ENCODE data around the gene PTPRN.
"Not testable (repeated sequence)": the region's sequence is repeated elsewhere in the genome, so short reads cannot be mapped to it uniquely, and the experiment has no call there.

Gene PTPRN

DNA sequence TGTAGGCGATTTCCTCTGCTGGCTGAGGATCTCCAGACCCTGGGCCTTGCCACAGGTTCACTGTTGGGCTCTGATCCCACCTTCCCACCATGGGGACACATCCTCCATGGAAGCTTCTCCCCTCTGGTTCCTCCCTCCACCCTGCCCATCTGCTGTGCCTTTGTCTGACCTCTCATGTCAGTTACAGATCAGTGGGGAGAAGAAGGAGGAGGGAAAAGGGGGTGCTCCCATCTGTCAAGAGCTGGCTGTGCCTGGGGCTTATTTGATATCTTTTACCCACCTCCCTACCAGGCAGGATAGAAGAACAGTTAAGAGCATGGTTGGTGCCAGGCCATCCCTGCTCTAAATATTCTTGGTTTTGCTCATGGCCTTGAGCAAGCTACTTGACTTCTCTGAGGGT is 42.3 kb downstream of the PTPRN start:
- no peak for DNase-seq

- no peak for DNase-seq
Measured at GRCh38 chr2:219266232-219266631, 43.0 kb downstream of the PTPRN start.

- DNase-seq = no peak
Measured at GRCh38 chr2:219261024-219261855, 48.0 kb downstream of the PTPRN start.

DNA sequence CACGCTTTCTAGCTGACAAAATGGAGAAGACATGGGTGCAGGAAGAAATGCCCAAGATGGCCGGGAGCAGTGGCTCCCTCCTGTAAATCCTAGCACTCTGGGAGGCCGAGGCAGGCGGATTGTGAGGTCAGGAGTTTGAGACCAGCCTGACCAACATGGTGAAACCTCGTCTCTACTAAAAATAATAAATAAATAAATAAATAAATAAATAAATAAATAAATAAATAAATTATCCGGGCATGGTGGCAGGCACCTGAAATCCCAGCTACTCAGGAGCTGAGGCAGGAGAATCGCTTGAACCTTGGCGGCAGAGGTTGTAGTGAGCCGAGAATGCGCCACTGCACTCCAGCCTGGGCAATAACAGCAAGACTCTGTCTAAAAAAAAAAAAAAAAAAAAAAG is 50.3 kb downstream of the PTPRN start:
- not testable (repeated sequence) for DNase-seq

DNA sequence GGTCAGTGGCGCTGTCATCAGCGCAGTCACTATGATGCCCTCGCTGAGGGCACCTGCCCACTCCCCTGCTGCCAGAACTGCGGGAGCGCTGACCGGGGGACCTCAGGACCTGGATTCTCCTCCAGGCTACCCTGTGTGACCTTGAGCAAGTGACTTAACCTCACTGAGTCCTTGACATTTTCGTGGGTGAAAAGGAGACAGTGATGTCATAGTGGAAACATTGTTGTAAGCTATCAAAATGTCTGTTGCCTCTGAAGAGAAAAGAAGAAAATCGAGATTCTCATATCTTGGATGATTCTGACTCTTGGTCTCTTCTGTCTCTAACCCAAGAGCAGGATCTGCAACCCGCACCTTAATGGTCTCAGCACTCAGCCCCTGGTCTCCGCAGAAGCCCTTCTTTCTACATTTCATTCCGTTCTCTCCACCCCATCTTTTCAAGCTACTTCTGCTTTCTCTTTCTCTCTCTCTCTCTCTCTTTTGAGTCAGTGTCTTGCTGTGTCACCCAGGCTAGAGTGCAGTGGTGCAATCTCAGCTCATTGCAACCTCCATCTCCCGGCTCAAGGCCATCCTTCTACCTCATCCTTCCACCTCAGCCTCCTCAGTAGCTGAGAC is 54.5 kb downstream of the PTPRN start:
- no peak for DNase-seq

- DNase-seq = peak; percentile 69
Measured at GRCh38 chr2:219253753-219254589, 55.2 kb downstream of the PTPRN start, which contains the start of gene TUBA4A. Gene TUBA4A (minus strand): TSS chr2:219253918. CDS start chr2:219253858, 60 bp downstream.

DNA sequence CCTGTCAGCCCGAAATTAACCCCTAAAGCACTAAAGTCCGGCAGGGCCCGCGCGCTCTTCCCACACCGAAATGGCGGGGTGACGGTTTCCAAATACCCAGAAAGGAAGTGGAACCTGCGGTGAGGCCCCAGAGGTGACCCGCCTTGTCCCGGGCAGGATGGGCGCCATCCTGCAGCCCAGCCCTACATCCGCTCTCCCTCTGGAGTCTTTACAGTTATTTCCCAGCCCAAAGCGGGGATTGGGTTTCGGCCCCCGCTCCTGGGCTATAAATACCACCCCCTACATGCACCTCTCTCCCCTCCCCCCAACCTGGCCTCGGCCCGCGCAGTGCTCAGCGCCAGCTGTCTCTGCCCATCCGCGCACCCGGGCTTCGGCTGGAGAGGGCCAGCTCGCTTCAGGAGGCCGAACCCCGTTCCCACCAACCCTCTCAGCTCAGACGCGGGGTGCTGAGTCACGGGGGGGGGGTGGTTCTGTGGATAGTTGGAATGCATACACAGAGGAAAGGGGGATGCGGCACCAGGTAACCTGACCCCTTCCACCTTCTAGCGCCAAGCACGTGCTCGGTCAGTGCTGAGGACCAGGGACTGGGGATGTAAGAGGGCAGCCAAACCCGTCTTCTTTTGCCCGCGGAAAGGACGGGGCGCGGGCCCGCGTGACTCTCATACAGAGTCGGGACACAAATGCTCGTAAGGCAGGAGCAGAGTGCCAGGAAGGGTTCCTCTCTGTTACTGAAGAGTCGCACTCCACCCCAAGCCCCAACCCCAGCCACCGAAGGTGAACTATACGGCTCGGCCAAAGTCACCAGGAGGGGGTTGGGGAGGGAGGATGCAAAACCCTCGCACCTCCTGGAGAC is 56.1 kb downstream of the PTPRN start, which contains the start of gene TUBA4B:
Gene TUBA4B, plus strand, starts transcription at position 344 of the 853 bp plus-strand sequence. Its CDS starts 165 bp downstream, at position 509.
- DNase-seq = peak; percentile 48

DNA sequence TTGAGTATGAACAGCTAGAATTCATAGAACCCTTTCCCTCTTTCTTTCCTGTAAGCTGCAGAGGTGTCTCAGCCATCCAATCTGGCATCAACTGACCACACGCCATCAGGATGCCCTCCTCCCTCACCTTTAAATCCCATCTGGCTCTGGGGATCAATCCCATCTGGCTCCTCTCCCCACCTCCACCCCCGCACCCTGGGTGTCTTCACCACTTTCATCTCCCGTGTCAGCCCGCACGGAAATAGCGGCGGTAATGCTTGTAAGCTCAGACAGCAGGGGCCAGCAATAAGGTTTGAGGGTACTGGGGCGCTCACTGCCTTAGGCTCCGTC is 56.7 kb downstream of the PTPRN start:
- DNase-seq = no peak

DNA sequence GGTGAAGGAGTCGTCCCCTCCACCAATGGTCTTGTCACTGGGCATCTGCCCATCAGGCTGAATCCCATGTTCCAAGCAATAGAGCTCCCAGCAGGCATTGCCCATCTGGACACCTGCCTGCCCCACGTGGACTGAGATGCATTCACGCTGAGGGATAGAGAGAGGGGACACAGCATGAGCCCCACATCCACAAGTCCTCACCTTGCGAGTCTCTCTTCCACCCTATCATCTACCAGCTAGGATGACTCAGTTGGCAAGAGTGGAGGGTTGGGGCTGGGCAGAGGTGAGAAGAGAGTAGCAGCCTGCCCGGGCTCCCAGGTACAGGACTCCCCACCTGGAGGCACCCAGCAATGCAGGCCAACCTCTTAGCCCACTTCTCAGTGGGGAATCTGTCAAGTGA is 57.1 kb downstream of the PTPRN start:
- no peak for DNase-seq

- no peak for DNase-seq
Measured at GRCh38 chr2:219251656-219252055, 57.5 kb downstream of the PTPRN start.

- DNase-seq = no peak
Measured at GRCh38 chr2:219250049-219250781, 59.0 kb downstream of the PTPRN start.

DNA sequence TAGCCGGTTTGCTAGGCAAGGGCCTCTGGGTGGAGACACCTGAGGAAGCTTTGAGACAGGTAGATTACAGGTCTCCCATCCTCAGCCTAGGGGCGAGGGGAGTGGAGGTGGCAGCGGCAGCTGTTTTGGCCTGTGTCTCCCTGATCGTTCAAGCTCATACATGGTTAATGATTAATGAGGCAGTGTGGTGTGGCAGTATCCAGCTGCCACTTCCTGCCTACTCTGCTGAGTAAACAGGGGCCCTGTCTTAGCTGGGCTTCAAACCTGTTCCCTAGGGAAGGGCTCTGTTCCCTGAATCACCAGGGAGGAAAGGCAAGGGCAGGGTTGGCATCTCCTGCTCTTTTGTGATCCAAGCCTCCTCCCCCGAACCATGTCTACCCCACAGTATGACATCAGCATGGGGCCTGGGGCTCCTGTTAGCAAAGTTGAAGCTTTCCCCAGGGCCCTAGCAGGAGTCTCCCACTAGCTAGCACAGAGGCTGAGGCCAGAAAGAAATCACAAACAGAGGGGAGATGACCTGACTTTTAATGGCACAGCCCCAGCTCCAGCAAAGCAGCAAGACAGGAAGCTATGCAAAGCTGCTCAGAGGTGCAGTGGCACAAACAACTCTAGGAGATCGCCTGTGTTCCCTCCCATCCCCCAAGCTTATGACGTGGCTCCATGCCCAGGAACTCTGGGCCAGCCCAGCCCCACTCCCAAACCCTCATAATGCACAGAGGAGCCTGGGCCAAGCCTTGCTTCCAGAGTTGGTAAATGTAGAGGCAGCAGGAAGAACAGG is 59.8 kb downstream of the PTPRN start:
- DNase-seq = peak; percentile 92

GRCh38 chr2:219248845-219249202 is 60.4 kb downstream of the PTPRN start:
- no peak for DNase-seq

GRCh38 chr2:219247678-219248642 is 61.2 kb downstream of the PTPRN start:
- no peak for DNase-seq

DNA sequence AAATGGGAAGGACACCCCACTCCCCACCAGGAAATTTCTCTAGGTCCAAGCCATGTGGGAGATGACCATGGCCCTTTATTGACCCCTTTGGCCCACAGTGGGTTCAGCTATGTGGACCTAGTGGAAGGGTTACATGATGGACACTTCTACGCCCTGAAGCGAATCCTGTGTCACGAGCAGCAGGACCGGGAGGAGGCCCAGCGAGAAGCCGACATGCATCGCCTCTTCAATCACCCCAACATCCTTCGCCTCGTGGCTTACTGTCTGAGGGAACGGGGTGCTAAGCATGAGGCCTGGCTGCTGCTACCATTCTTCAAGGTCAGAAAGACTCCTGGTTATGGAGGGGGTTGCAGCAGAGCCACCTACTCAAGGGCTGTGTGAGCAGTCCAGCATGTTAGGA is 62.6 kb downstream of the PTPRN start:
- no peak for DNase-seq

DNA sequence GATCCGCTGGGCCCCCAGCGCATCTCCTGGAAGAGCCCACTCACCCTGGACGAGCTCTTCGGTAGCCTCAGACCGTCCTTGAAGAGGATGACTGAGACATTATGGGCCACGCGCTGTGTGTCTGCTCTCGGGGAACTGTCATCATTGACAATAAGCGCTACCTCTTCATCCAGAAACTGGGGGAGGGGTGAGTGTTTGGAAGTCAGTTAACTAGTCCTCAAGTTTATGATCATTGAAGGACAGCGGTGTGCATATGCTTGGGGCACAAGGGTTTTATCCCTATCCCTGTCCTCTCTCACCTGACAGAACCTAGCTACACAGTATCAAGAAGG is 63.3 kb downstream of the PTPRN start:
- DNase-seq = no peak

DNA sequence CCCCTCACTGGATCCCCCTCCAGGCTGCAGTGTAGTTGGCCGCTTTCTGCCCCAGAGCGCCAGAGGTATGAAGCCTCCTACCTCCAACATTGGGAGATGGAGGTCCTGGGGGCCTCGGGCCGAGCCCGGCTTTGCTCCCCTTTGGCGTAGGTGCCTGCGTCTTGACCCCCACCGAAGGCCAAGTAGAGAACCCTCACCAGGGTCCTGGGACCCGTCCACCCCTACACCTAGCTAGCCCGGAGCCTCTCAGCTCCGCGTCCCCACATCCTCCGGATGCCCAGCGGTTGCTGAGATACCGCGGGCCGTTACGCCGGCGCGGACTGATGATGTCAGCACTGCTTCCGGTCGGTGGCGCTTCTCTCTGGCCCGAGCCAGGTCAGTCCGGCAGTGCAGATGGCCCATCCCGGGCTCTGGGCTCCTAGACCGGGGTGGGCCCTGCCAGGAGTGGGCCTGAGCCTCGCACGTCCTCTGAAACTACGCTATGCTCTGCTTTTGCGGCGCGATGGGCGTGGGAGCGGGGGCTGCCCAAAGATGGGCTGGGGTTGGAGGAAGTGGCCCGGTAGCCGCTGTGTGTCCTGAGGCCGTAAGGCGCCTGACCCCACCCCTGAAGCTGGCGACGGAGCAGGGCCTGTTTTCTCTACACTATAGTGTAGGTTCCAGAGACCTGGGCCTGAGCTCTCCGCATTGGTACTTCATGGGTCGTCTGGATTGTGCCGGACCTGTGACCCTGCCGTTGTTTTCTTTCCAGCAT is 63.9 kb downstream of the PTPRN start, which contains the start of the genes GLB1L and STK16:
Gene GLB1L, minus strand, starts transcription at position 297 of the 751 bp plus-strand sequence. CDS start 1,871 bp downstream, outside the sequence.
Gene STK16, plus strand, starts transcription at position 332 of the 751 bp plus-strand sequence. CDS start 521 bp downstream, outside the sequence.
- peak; percentile 92 for DNase-seq

GRCh38 chr2:219244789-219245147 is 64.4 kb downstream of the PTPRN start:
- DNase-seq = no peak

DNA sequence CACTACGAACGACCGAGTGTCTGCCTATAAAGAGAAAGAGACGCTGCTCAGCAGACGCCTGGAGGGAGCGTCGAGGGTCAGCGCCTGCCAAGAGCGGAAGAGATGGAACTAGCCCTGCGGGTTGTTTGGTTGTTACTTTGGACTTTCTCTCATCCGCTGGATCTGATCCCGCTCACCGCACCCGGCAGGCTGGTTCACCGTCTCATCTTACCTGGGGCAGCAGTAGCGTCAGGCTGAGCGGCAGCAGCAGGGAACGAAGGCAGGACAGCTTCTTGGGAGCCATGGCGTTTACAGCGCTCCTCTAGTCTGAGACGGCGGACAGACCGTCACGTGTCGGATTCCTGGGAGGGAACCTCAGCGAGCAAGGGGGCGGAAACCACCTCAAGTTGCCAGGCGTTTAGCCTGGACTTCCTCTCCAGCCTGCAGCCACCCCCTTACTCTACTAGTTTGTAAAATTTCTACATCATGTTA is 65.9 kb downstream of the PTPRN start:
- DNase-seq = no peak

Measured in NCI-H226 (cell line).